A204.1 (cell line): ENCODE data around the gene FAM89B.
"Not testable (repeated sequence)": the region's sequence is repeated elsewhere in the genome, so short reads cannot be mapped to it uniquely, and the experiment has no call there.

Source experiments
- FAIRE-seq: peaks from 2 replicates; lab custom pipeline; 2012; peaks lifted over from hg19 to GRCh38; lab: Jason Lieb, UNC

FAM89B gene

DNA sequence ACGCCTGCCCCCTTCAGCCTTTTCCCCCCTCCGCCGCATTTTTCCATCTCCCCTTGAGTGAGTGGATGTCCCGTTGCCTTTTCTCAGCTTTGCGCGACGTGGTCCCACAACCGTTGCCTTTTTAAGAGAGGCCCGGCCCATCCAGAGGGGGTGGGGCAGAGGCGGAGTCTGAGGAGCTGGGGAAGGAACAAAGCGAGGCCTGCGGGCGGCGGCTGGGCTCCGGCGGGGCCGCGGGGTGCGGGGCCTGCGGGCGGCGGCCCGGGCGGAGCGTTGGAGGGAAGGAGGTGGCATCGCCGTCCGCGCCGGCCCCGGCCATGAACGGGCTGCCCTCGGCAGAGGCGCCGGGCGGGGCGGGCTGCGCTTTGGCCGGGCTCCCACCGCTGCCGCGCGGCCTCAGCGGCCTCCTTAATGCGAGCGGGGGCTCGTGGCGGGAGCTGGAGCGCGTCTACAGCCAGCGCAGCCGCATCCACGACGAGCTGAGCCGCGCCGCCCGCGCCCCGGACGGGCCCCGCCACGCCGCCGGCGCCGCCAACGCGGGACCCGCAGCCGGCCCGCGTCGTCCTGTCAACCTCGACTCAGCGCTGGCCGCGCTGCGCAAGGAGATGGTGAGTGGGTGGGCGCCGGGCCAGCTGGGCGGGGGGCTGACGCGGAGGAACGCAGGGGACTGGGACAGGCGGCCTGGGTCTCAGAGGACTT lies at the start of gene FAM89B:
FAM89B (plus strand) TSS at position 183 of the 696 bp plus-strand sequence; CDS start at position 315, 132 bp downstream.
- no peak for FAIRE-seq

- FAIRE-seq, result not testable (repeated sequence)
Observed at GRCh38 chr11:65522718-65523630, 49.4 kb upstream of the FAM89B start.

DNA sequence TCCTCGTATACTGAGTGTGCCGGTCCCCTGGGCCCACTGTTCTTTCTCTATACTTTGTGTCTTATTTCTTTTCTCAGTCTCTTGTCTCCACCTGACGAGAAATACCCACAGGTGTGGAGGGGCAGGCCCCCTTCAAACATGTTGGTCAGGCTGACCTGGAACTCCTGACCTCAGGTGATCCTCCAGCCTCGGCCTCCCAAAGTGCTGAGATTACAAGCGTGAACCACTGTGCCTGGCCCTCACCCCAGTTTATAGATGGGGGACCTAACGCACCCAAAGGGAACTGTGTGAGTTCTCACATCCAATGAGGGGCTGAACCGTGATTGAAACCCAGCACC lies 48.7 kb upstream of the FAM89B start:
- FAIRE-seq, result not testable (repeated sequence)

GRCh38 chr11:65524014-65524740 lies 48.2 kb upstream of the FAM89B start:
- no peak for FAIRE-seq

GRCh38 chr11:65524741-65525545 lies 47.4 kb upstream of the FAM89B start, which contains the start of gene SCYL1:
Gene SCYL1 (plus strand): TSS chr11:65525083. CDS start chr11:65525154, 71 bp downstream.
- FAIRE-seq, result no peak

DNA sequence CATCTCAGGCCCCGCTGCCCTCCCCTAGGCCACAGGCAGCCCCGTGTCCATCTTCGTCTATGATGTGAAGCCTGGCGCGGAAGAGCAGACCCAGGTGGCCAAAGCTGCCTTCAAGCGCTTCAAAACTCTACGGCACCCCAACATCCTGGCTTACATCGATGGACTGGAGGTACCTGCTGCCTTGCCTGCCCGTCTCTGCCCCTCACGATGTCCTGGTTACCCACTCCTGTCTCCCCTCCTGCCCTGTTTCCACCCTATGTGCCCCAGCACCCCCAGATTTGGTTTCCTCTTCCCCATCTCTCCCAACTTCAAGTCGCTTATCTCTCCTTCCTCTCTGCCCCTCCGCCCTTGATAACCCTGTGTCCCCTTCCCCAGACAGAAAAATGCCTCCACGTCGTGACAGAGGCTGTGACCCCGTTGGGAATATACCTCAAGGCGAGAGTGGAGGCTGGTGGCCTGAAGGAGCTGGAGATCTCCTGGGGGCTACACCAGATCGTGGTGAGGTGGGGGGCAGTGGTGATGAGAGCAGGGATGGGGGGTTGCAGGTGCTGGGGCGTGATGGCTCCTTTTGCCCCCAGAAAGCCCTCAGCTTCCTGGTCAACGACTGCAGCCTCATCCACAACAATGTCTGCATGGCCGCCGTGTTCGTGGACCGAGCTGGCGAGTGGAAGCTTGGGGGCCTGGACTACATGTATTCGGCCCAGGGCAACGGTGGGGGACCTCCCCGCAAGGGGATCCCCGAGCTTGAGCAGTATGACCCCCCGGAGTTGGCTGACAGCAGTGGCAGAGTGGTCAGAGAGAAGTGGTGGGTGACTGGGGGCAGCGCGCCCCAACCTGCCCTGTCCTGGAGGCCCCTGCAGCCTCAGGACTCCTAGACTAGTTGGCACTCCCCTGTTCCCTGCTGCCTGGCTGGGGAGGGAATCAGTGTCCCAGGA lies 46.5 kb upstream of the FAM89B start:
- no peak for FAIRE-seq

DNA sequence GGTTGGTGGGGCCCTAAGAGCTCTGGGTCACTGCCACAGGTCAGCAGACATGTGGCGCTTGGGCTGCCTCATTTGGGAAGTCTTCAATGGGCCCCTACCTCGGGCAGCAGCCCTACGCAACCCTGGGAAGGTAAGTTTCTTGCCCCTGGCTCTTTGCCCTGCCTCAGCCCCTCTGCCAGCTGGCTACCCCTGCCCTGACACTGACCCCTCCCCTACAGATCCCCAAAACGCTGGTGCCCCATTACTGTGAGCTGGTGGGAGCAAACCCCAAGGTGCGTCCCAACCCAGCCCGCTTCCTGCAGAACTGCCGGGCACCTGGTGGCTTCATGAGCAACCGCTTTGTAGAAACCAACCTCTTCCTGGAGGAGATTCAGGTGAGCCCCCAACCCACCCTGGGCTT lies 45.6 kb upstream of the FAM89B start:
- FAIRE-seq, result no peak

- FAIRE-seq, result no peak
Observed at GRCh38 chr11:65528819-65529350, 43.5 kb upstream of the FAM89B start.

- FAIRE-seq, result no peak
Observed at GRCh38 chr11:65529475-65530156, 42.7 kb upstream of the FAM89B start.

- FAIRE-seq, result no peak
Observed at GRCh38 chr11:65530157-65530496, 42.2 kb upstream of the FAM89B start.

DNA sequence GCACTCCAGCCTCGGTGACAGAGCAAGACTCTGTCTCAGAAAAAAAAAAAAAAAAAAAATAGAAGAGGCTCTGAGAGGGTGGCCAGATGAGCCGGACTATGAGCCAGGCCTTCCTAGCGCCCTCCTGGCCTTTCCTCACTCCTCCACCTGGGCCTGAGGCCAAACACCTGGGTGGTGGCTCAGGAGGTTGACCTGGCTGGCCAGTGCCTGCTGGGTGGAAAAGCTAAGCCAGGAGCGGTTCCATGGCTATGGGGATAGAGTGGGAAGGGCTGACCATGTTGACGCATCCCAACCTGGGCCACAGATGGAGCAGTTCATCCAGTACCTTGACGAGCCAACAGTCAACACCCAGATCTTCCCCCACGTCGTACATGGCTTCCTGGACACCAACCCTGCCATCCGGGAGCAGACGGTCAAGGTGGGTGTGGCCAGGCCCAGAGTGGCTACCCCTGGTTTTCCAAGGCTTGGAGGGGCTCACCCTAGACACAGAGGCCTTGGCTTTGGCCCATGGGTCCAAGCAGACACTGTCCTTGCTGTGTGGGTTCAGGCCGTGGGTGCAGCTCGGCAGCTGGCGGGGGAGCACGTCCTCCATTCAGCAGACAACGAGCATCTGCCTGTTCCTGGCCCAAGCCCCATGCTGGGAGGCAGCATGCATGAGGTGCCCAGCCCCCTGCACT lies 39.8 kb upstream of the FAM89B start:
- FAIRE-seq, result no peak

DNA sequence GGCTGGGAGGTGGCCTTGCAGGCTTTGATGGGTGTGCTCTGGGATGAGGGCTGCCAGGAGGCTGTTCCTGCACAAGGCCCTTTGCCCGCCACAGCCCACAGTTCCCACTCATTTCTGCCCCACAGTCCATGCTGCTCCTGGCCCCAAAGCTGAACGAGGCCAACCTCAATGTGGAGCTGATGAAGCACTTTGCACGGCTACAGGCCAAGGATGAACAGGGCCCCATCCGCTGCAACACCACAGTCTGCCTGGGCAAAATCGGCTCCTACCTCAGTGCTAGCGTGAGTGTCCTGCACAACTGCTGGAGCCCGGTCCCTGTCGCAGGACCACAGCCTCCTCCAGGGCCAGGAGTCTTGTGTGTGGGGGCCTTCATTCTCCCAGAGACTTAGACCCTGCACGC lies 37.2 kb upstream of the FAM89B start:
- FAIRE-seq, result no peak

- FAIRE-seq, result no peak
Observed at GRCh38 chr11:65536412-65537295, 35.7 kb upstream of the FAM89B start.

GRCh38 chr11:65537296-65537597 lies 35.1 kb upstream of the FAM89B start:
- no peak for FAIRE-seq

- FAIRE-seq, result no peak
Observed at GRCh38 chr11:65537620-65538231, 34.6 kb upstream of the FAM89B start.

- no peak for FAIRE-seq
Observed at GRCh38 chr11:65538232-65538914, 34.0 kb upstream of the FAM89B start.

DNA sequence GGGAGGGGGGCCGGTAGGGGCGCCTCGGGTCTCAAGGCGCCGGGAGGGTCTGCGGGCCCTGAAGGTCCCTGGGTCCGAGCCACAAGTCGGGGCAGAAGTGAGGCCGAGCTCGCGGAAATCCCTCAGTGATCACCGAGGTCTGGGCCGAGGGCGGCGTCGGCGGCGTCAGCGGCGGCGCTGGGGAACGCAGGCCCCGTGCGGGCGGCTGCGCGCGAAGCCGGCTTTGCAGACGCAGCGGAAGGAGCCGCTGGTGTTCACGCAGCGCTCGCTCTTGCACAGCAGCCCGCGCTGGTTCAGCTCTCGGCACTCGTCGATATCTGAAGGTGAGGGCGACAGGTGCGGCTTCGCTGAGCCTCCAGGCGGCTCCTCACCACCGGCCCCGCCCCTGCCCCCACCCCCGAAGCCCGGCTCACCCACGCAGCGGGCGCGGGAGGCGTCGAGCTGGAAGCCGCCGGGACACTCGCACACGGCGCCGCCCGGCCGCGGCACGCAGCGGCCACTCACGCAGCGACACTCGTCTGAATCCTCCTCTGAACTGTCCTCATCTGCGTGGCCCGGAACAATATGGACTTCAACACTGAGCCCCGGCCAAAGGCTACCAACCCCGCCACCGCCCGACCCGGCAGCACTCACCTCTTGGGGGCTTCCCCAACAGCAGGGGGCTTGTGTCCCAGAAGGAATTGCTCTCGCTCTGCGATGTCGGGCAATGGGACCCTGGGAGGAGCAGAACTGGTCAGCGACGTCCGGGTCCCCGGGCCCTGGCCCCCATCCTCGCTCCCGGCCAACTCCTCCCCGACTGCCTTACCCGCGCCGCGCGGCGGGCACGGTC lies 33.2 kb upstream of the FAM89B start:
- FAIRE-seq, result no peak
